AG09309 (cell line): Measurements from ENCODE around the gene EFR3B.
A peak's percentile ranks its signal among the peaks of the same experiment; 100 is the strongest.

Experiments used
- DNase-seq: peaks from one replicate; pipeline ENCODE4 v3.0.0-alpha.2; 2010; ENCODE audit warnings: low read depth
- H3K4me3 ChIP-seq: 2 replicates; pipeline ENCODE4 v1.5.1; 2011; ENCODE audit warnings: mild to moderate bottlenecking, low read depth, low read length, moderate library complexity; ENCODE audit not compliant: control insufficient read depth
- TF ChIP-seq, protein P1 (sequence below): IDR thresholded peaks from 2 replicates; pipeline ENCODE4 v1.5.1; 2011; ENCODE audit warnings: mild to moderate bottlenecking, low read depth, low read length, inconsistent platforms; ENCODE audit not compliant: insufficient read depth, control insufficient read depth; ENCODE audit errors: missing control alignments

EFR3B gene

DNA sequence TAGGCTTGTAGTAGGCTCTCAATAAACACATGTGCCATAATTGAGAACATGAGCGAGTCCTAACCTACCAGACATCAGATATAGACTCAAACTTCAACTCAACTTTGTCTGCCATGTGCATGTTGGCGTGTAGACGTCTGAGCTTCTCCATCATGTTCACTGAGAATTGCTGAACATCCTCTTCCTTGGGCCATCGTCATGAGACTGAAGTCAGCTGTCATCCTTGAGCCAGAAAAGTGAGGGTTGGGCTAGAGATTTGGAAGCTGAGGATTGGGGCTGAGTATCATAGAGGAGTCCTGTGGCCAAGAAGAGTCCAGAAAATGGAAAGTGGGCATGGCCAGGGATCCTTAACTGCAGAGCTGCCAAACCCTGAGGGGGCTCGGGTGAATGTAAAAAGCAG lies 7.8 kb upstream of the EFR3B start:
- H3K4me3 ChIP-seq, result no peak overlapping the region
- TF ChIP-seq, protein P1, sequence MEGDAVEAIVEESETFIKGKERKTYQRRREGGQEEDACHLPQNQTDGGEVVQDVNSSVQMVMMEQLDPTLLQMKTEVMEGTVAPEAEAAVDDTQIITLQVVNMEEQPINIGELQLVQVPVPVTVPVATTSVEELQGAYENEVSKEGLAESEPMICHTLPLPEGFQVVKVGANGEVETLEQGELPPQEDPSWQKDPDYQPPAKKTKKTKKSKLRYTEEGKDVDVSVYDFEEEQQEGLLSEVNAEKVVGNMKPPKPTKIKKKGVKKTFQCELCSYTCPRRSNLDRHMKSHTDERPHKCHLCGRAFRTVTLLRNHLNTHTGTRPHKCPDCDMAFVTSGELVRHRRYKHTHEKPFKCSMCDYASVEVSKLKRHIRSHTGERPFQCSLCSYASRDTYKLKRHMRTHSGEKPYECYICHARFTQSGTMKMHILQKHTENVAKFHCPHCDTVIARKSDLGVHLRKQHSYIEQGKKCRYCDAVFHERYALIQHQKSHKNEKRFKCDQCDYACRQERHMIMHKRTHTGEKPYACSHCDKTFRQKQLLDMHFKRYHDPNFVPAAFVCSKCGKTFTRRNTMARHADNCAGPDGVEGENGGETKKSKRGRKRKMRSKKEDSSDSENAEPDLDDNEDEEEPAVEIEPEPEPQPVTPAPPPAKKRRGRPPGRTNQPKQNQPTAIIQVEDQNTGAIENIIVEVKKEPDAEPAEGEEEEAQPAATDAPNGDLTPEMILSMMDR, result no peak
- DNase-seq, result no peak

DNA sequence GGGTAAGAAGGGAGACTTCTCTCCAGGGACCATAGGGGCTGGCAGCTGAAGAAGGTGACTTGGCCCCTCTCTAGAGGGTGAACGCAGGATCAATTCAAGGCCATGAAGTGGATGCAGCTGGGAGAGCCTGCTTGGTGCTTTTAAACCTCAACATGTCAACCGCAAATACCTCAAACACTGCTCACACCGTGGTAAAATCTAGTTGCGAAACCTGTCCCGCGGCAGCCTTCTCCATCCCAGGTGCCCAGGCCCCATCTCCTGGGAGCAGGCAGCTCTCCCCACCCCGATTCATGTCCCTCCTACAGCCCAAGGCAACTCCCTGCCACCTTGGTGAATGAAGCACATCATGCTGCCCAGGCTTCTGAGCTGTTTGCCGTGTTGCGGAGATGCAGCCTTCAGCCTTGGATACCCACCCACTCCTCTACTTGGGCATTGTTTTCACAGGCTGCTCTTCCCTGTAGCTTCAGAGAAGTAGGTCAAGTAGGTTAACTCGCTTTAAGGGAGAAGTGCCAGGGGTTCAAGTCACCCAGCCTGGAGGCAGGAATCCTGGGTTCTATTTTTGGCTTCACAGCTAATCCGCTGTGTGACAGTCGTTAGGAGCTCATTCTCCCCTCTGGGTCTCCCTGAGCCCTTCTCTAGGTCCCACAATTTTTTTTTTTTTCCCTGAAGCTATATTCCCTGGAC lies 6.2 kb upstream of the EFR3B start:
- no peak overlapping the region for H3K4me3 ChIP-seq
- DNase-seq, result no peak
- TF ChIP-seq, protein P1, result no peak

DNA sequence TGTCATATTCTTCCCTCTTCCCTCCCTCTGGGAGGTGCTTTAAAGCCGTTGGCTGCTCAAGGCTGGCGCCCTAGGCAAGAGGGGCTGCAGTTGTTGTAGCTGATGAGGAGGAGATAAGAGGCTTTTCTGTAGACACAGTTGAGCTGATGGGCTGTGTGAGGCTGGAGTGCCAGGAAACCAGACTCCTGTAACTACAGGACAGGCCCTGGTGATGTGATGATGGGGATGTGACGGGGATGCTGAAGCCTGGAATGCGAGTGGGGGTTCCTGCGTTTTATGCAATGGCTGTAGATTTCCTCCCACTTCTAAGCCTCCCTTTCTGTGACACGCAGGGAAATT lies 5.7 kb upstream of the EFR3B start:
- DNase-seq, result no peak
- H3K4me3 ChIP-seq, result no peak overlapping the region
- TF ChIP-seq, protein P1, result no peak

DNA sequence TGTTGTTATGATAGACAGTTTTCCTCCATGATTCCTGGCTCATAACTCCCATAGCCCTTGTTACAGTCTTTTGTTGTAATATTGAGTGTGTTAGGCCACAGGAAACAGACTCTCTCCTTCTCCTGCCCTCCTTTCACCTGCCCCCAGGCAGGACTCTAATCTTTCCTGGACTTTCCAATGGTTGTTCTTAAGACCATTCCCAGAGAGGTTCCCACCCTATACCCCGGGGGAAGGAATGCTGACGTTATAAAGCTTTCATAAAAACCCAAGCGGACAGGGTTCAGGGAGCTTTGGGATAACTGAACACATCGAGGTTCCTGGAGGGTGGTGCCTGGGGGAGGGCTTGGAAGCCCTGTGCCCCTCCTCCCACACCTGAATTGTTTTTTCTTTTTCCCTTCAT lies 2.8 kb upstream of the EFR3B start:
- no peak overlapping the region for H3K4me3 ChIP-seq
- no peak for DNase-seq
- TF ChIP-seq, protein P1, result no peak

DNA sequence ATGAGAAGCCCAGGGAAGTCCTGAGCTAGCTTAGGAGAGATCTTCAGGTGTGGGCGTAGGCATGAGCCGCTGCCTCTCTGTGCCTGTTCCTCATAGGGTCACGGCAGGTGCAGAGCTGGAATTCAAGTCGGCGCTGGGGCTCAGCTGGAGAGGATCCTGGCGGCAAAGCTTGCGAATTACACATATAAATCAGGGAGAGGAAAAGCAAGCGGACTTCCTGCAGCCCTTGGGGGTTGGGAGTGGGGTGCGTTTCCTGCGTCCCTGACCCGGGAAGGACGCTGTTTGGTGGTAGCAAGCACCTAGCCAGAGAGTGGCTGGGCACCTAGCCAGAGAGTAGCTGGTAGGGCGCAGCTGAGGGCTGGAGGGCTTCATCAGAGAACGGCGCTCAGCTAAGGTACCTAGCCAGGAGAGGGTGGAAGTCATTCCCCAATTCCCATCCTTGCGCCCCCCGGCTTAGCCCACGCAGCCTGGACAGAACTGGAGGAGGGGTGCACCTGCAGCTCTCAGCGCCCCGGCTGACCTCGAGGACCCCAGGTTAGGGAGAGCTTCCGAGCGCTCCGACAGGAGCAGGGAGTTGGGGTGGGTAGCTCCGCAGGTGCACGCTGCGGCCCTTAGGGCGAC lies 459 bp upstream of the EFR3B start:
- TF ChIP-seq, protein P1, result peak; percentile 43
- H3K4me3 ChIP-seq, result peak overlapping the region; percentile 33
- no peak for DNase-seq

DNA sequence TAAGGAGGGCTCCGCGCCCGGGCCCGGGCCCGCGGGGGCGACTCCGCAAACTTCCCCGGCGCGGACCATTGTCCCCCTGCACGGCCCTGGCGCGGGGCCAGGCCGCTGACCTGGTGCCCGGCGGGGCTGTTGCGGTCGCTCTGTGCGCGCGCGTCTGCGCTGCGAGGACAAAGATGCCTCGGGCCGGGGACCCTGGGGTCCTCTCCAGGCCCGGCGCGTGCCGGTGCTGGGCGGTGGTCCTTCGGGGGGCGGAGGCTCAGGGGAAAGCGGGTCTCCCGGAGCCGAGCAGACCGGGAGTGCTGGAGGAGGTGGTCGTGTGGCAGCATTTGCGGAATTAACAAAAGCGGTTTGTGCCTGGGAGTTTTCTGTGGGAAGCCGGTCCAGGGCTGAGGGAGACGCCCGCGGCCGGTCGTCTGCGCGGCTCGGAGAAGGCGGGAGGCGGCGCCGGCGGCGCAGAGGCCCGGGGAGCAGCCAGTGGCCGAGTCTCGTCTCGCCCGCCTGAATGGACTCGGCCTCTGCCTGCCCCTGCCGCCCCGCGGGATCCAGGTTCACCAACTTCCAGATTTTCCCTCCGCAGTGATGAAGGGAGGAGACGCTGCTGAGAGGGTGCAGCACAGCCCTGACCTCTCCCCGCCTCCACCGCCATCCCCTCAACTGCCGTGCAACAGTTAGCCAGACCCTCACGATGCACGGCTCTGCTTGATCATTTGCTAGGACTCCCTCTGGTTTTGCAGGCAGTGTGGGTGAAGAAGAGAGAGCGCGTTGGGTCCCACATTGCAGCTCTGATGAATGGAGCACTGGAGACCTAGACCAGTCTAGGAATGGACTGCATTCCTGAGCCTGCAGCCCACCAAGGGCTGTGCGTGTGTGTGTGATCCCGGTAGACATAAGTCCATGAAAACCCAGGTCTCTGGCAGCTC lies 705 bp downstream of the EFR3B start:
- H3K4me3 ChIP-seq, result peak overlapping the region; percentile 65
- TF ChIP-seq, protein P1, result no peak
- no peak for DNase-seq
